Measurements from ENCODE around the gene MAPK6.

Gene MAPK6

DNA sequence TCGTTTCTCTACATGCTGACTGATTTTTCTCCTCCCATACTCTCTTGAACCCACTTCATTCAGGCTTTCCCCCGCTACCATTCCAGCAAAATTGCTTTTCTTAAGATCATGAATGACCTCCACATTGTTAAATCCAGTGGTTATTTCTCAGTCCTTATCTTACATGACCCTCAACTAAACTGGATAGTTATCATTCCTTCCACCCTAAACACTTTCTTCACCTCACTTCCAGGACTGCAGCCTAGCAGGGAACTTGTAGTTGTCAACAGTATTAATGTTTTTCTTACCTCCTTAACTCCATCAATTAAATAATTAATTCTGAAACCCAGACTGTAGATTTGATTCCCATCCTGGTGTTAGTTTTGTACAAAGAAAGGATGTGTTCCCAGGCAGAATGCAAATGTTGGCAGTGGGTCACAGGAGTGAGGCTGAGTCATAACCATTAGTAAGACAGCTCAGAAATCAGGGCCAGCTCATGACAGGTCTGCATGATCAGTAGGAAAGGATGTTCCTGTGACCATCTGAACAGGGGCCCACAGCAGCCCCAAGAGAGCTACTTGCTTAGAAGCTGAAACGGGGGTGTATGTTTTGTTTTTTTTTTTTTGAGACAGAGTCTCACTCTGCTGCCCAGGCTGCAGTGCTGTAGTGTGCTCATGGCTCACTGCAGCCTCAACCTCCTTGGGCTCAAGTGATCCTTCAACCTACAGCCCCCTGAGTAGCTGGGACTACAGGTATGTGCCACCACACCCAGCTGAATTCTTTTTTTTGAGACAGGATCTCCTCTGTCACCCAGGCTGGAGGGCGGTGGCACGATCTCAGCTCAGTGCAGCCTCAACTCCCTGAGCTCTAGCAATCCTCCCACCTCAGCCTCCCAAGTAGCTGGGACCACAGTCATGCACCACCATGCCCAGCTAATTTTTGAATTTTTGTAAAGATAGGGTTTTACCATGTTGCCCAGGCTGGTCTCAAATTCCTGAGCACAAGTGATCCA is 84.5 kb downstream of the MAPK6 start:
- no peak for DNase-seq

DNA sequence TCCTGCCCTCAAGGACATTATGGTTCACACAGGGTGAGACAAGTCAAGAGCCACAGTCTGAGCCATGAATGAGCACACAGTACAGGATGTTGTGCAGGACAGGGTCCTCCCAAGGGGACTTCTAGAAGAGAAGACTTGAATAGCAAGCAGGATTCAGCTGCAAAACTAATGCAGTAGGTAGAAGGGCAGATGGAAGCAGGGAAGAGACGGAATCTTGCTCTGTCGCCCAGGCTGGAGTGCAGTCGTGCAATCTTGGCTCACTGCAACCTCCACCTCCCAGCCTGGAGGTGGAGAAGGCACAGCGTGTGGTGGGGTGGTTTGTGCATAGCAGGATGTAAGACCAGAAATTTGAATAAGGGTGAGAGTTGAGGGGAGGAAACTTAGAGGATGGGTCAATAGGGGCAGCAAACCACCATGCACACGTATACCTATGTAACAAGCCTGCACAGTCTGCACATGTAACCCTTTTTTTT is 85.5 kb downstream of the MAPK6 start:
- no peak for DNase-seq

DNA sequence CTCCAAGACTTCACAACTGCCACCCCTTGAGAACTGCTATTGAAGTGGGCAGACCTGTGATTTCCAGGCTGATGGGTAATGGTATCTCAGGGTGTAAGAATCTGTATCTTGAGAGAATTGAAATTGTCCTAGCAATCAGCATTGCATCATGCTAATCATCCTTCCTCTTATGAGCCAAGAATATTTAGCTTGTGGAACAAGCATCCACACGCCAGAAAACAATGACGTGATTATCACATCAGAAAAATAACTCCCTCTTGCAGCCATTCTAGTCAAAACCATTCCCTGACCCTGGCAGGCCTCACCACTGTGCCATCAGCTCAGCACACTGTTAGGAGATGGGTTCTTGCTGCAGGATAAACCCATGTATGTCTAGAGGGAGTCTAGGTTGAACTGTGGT is 86.8 kb downstream of the MAPK6 start:
- no peak for DNase-seq

GRCh38 chr15:52106641-52107040 is 87.6 kb downstream of the MAPK6 start:
- no peak for DNase-seq

- DNase-seq, result no peak
Measured at GRCh38 chr15:52107238-52107637, 88.2 kb downstream of the MAPK6 start.

DNA sequence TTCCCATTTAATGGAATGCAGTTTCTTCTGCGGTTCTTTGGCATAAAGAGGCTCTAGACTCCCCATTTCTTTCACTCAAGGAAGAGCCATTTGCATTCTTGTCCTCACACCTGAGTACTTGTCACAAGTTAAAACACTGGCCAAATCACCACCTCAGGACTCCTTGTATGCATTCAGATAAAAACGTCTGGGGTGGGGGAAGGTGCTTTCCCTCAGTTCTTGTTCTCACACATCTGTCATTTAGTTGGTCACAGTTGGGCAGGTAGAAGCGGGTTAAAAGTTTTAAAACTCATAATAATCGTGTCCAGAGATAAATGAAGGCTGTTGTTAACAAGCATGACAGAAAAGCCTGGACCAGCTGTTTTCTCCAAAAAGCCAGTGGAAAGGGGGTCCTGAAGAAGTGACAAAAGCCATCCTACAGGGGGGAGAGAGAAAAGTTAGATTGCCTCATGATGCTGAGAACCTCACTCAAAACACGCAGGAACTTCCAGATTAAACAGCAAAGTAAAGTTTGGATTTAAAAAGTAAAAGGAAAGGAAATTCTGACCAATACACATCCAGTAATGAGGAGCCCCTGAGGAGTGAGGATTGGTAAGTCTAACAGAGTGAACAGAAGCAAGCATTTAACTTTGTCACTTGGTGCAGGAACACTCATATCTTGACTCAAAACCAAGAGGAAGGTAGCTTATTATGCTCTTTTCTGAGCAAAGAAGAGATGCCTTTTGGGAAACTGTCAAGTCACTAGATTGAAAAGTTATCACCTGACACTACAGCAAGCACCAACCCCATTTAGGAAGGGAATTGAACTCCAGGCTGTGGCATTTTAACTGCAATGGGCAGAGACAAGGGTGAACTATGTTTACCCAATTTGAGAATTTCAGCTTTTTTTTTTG is 90.8 kb downstream of the MAPK6 start:
- DNase-seq, result no peak

DNA sequence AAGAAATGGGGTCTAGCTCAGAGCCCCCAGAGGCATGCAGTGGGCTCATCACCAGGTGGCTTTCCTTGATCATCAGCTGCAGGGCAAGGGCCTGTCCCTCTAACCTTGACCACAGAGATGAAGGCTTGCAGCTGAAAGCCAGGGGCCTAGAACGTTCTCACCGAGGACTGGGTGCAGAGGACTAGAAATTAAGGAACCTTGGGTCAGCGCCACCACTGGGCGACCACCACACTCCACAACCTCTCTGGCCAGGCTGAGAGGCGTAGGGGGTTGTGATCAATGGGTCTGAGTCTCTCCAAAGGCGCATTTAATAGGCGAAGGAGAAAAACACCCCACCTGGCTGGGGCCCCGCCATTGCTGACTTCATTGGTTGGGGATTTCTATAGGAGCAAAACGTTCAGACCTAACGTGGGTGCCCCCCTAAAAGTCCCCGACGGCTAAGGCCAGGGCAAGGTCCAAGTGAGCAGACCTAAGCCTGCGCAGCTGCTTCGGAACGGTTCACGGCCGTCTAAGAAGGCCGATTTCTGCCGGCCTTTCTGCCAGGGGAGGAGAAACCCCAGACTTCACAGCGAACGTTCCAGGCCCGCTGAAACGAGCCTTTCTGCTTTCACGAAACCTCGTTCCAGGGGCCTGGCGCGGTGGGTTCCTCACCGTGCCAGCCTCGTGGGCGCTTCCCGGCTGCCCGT is 92.6 kb downstream of the MAPK6 start:
- DNase-seq, result no peak

DNA sequence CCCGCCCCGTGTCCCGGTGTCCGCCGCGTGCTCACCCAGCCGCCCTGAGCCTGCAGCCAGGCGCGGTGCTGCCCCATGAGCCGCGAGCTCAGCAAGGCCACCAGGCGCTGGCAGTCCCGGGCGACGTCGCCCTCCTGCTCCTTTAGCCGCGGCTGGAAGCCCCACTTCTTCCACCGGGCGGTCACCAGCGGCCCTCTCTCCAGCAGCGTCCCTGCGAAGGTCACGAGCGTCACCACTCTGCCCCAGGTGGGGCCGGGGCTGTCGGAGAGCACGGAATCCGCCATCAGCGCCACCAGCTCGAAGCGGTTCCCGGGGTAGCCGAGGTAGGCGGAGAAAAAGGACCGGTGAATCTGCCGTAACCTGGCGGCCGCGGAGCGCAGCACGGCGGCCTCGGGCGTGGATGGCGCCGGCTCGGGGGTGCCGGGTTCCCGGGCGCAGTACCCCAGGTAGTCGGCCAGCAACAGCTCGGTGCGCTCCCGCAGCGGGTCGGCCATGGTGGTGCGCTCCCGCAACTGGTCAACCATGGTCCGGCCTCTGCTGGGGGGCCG is 93.3 kb downstream of the MAPK6 start:
- peak in 3 of 5 donors; percentile 15 to 31 (median 19) for DNase-seq

DNA sequence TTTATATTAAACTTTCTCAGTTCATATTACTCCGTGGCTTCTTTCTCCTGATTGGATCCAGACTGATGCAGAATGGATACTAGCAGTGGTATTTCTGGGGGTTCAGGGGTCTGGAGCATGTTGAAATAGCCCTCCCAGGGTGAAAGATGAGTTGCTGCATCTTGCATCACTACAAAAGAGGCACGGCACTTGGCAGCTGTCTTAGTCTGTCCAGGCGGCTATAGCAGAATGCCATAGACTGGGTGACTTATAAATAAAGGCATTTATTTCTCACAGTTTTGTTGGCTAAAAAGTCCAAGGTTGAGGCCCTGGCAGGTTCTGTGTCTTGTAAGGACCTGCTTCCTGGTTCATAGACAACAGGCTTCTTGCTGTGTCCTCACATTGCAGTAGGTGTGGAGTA is 94.2 kb downstream of the MAPK6 start:
- no peak for DNase-seq

GRCh38 chr15:52113708-52114107 is 94.7 kb downstream of the MAPK6 start:
- no peak for DNase-seq

DNA sequence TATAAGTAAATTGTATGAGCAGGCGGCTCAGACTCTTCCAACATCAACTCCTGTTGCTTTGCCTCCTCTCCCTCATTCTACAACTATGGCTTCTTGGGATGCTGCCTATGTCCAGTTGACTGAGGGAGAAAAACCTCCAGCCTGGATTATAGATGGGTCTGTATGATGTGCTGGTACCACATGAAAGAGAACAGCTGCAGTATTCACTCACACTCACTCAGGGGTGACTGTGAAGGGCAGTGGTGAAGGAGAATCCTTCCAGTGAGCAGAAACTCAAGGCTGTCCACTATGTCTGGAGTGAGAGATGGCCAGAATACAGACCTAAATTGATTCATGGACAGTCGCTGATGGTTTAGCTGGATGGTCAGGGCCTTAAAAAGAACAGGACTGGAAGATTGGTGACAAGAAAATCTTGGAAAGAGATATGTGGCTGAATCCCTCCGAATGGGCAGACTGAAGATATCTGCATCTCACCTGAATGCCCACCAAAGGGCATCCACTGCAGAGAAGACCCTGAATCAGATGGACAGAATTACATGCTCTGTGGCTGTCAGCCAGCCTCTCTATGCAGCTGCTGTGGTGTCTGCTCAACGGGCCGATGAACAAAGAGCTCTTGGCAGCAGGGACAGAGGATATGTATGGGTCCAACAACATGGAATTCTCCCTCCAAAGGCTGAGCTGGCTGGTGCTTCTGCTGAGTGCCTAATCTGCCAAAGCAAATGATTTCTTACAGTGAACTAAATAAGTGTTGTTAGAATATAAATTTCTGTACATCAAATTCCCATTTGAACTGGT is 95.4 kb downstream of the MAPK6 start:
- no peak for DNase-seq

DNA sequence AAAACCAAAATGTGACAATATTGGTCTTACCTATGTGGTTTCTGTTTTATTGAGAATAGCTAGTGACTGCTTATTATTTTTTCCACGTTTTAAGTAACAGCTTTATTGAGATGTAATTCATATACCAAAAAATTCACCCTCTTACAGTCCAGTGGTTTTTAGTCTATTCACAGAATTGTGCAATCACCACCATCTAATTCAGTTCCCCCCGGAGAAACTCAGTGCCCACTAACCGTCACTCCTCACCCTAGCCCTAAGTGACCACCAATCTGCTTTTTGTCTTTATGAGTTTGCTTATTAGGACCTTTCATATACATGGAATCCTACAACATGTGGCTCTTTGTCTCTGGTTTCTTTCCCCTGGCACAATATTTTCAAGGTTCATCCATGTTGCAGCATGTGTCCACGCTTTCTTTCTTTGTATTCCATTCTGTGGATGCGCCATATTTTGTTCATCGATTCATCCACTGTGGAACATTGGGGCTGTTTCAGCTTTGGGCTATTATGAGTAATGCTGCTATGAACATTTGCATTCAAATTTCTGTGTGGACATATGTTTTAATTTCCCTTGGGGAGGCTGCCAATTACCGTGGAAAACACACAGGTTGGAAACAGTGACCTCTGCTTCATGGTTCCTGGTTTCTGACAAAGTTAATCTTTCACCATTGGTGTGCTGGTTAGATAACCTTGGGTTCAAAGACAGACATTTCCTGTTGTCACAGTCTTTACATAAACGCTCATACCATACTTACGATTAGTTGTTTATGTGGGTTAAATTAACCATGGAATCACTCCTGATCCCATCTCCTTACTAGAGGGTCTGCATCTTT is 96.8 kb downstream of the MAPK6 start:
- no peak for DNase-seq

Measured in T-helper 1 cell (primary cell).